Astrocyte of the spinal cord (primary cell): ENCODE data around the gene DNAJC18.

ENCODE experiments used
- DNase-seq: peaks from one replicate; pipeline ENCODE4 v3.0.0; 2011; ENCODE audit warnings: low read depth, low spot score
- H3K4me3 ChIP-seq: 2 replicates; pipeline ENCODE4 v1.5.1; 2011; ENCODE audit warnings: low read depth, mild to moderate bottlenecking, low read length, moderate library complexity
- CTCF ChIP-seq: IDR thresholded peaks from 2 replicates; pipeline ENCODE4 v1.5.1; 2012; ENCODE audit warnings: low read depth, mild to moderate bottlenecking, low read length, inconsistent platforms
- in situ Hi-C: cut with HindIII; loops from 2 replicates; pipeline ENCODE4 v1.10.0; 2017; ENCODE audit warnings: low sequenced_read_pairs

Gene DNAJC18

DNA sequence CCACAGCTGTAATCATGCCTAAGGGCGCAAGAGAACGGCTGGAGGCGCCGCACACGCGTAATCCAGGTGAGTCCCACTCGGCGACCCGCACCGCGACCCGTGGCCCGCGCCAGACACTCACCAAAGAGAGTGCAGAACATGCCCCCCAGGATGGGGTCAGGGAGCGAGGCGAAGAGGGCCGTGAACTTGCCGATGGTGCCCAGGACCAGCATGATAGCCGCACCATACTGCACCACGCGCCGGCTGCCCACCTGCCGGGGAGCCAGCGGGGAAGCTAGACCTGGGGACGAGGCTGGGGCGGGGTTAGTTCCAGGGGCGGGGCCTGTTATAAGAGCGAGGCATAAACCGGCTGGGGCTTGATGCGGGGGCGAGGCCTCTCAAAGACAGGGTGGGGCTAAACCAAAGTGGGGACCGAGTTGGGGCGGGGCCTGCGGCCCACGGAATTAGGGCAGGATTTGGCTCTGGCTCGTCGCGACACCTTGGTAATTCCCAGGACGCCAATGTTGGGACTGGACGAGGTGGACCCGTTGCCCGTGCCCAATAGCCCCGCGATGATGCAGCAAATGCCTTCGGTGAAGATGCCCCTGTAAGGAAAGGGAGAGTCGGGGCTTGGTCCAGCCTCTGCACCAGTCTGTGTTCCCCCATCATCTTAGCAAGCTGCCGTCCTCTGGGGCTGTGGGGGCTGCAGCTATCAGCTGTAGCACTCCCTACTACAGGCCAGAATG lies 61.1 kb downstream of the DNAJC18 start:
- in situ Hi-C loops = no loop called here
- no peak for TF ChIP-seq CTCF
- DNase-seq = no peak
- H3K4me3 ChIP-seq = no peak overlapping the region

DNA sequence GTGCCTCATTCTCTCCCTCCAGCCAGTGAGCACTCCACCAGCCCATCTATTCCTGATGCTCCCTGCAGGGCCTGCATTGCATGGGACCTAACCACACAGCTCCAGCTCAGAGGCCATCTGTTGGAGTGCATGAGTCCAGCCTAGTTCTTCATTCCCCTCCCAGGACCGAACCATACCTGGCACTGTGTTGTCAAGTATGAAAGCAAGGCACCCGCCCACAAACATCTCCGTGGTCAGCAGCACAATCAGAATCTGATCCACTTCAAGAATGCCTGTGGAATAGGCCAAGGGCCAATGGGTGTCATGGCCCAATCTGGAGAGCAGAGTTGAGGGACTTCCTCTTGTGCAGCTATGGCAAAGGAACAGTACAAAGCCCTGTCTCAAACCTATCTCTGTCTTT lies 62.1 kb downstream of the DNAJC18 start:
- no peak for DNase-seq
- no peak for TF ChIP-seq CTCF
- H3K4me3 ChIP-seq = no peak overlapping the region
- in situ Hi-C loops = no loop called here

DNA sequence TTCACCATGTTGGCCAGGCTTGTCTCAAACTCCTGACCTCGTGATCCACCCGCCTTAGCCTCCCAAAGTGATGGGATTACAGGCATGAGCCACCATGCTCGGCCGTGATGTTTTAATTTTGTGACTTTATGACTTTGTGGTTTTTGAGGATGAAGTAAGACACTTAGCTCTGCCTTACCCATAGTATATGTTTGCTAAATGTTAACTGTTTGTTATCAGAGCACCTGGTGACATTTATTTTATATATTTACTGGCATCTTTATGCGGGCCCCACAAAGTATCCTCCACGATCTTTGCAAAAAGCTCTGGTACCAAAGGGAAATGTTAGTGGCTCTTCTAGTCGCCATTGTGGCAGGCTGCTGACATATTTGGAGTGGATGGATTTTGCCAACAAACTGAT lies 63.0 kb downstream of the DNAJC18 start:
- no peak overlapping the region for H3K4me3 ChIP-seq
- no peak for TF ChIP-seq CTCF
- in situ Hi-C loops = no loop called here
- DNase-seq = no peak

DNA sequence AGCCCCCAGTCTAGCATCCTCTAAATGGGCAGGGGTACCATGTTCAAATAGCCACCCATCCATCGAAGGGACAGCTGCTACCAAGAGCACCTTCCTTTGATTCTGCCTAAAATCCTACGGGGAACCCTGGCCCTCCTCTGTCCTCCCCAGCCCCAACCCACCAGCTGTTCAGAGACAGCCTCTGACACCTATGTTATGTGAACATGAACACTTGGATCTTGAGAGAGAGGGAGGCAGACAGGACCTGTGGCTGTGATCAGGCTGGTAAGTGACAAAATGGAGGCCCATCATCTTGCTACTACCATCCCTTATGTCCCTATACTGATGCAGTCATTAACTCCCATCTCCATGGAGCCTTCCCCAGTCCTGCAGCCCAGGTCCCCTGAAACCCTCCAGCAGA lies 64.4 kb downstream of the DNAJC18 start:
- in situ Hi-C loops = no loop called here
- DNase-seq = no peak
- no peak for TF ChIP-seq CTCF
- no peak overlapping the region for H3K4me3 ChIP-seq

DNA sequence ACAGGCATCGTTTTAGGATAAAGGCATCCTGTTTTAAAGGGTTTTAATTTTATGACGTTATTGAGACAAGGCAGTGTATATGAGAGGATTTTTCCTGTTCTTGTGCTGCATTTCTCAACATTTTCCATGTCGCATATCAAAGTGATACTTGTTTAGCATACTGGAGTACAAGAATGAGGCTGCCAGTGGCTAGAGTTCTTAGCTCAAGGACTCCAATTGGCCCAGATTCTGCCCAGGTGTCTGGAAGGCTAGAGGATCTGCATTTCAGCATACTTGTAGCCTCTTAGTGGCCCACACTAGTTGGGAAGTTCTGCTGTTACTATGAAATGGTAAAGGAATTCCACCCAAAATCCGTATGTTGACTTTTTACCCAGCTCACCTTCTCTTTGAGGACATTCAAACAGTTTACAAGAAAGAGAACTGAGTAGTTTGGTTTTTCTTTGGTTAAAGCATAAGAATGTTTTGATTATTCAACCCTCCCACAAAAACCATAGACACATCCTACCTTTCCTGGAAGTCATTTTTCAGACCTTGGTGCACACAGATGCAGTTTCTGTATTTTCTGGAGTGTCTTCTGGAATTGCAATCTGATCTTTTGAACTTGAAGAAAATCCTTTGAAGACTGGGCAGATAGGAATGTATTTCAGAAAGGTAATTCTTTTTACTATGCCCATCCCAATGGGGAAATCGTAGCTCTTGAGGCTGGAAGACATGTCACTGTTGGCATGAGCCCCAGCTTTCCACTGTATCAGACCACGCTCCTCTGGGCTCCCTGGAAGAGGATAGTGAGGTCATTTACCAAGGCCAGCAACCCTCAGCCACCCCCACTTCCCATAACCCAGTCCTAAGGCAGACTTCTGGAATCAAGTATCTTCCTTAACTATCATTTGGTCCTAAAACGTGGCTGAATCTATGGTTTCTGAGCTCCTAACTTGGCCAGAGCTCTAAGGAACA lies 67.6 kb downstream of the DNAJC18 start:
- H3K4me3 ChIP-seq = no peak overlapping the region
- DNase-seq = peak; percentile 42
- in situ Hi-C loops = no loop called here
- TF ChIP-seq CTCF = no peak

DNA sequence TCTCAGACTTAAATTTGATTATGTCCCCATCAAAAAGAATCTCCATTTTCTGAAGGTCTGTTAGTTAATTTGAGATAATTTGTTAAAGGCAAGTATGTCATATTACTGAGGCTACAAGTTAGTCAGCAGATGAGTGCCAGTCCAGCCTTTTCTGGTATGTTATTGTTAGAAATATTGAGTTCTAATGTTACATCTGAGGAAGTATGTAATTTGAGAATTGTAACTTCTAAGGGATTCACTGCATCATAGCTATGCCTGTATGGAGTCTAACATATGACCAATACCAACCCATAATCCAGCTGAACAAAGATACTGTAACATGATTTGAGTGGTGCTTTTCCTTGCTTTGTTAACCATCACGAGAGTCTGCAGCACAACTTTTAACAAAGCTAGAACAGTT lies 70.1 kb downstream of the DNAJC18 start:
- in situ Hi-C loops = no loop called here
- H3K4me3 ChIP-seq = no peak overlapping the region
- DNase-seq = peak; percentile 81
- TF ChIP-seq CTCF = no peak
